Upper lobe of left lung (tissue), 6 donors: ENCODE measurements around the gene DSCAM. TPM values are rescaled to one million over a fixed set of nuclear protein-coding genes. Genes with fewer than 3 reads are reported as not detected.

Source experiments
- ATAC-seq, 2 donors: fragments of 200-7000 bp; cut with Tn5 transposase; one replicate each; pipeline ENCODE4 v1.9.1; 2022; ENCODE audit warnings: mild to moderate bottlenecking in 2 of 2, moderate library complexity in 2 of 2; ENCODE audit not compliant: low FRiP score in 2 of 2
- DNase-seq, 2 donors: peaks; one replicate each; pipeline ENCODE4 v3.0.0-alpha.2; 2019 to 2020
- H3K27ac ChIP-seq, 4 donors: fragments of 200-600 bp; sonication (generic); one replicate each; pipeline ENCODE4 v1.5.1; 2016 to 2019
- H3K27me3 ChIP-seq, 4 donors: fragments of 200-600 bp; sonication (generic); one replicate each; pipeline ENCODE4 v1.5.1; 2017 to 2019
- H3K36me3 ChIP-seq, 4 donors: fragments of 200-600 bp; sonication (generic); one replicate each; pipeline ENCODE4 v1.5.1; 2016 to 2019
- H3K4me1 ChIP-seq, 4 donors: fragments of 200-600 bp; sonication (generic); one replicate each; pipeline ENCODE4 v1.5.1; 2018 to 2019
- H3K4me3 ChIP-seq, 4 donors: fragments of 200-600 bp; sonication (generic); one replicate each; pipeline ENCODE4 v1.5.1; 2017 to 2019; ENCODE audit warnings: mild to moderate bottlenecking in 2 of 4, moderate library complexity in 1 of 4
- H3K9me3 ChIP-seq, 4 donors: fragments of 200-600 bp; sonication (generic); one replicate each; pipeline ENCODE4 v1.5.1; 2018 to 2019
- CTCF ChIP-seq, 6 experiments: fragments of 450-650 bp in 4 of 6; fragments of 200-600 bp in 2 of 6; sonication (generic) in 2 of 6; IDR thresholded peaks; one replicate each; pipeline ENCODE4 v1.5.1; 2016 to 2019; ENCODE audit warnings: antibody characterized with exemption in 6 of 6
- EP300 ChIP-seq, 4 donors: sonication (generic); formaldehyde crosslinking; IDR thresholded peaks; one replicate each; pipeline ENCODE4 v1.5.1; 2017; ENCODE audit warnings: antibody characterized with exemption in 4 of 4, control low read depth in 2 of 4
- POLR2A ChIP-seq, 4 donors: fragments of 450-650 bp; IDR thresholded peaks; one replicate each; pipeline ENCODE4 v1.5.1; 2016 to 2017; ENCODE audit warnings: antibody characterized with exemption in 4 of 4, mild to moderate bottlenecking in 2 of 4
- POLR2AphosphoS5 ChIP-seq, 2 donors: sonication (generic); formaldehyde crosslinking; IDR thresholded peaks; one replicate each; pipeline ENCODE4 v1.5.1; 2017; ENCODE audit warnings: antibody characterized with exemption in 2 of 2
- WGBS, 2 donors: methylation state at CpG; one replicate each; pipeline ENCODE4 v1.1.5; 2017 to 2018; 5-methylcytosine and 5-hydroxymethylcytosine counted together
- total RNA-seq, 6 donors: library from RNA; depleted of rRNA in 4 of 6; stranded (reverse); fragments of >200 nt in 4 of 6; gene quantifications; one replicate each; pipeline versions ENCODE4 v1.1.0 to v1.2.1, GENCODE V29; 2016 to 2021
- donor health status: DM: no; HTN: no; CAD: no; lungs with moderate emphysema.
- donor health status: DM: no; HTN: yes; CAD: no; lungs with severe emphysema.

Gene DSCAM
- total RNA-seq, 6 donors from 2014 or later = under 0.01 to 0.61 (median 0.26) TPM; not detected in 1

GRCh38 chr21:39972471-39972870 lies 874.5 kb downstream of the DSCAM start:
- Histone ChIP-seq H3K27me3 (no peaks in the 10 kb centered on the region), H3K4me1 (no peaks in the 10 kb centered on the region), H3K4me3 (no peak overlapping the region), H3K9me3 (no peaks in the 10 kb centered on the region), H3K36me3 (no peaks in the 10 kb centered on the region), H3K27ac (no peak overlapping the region)
- no peak for DNase-seq
- TF ChIP-seq POLR2AphosphoS5 (IDR thresholded peaks at IDR 0.05) (no peak), EP300 (IDR thresholded peaks at IDR 0.05) (no peak), CTCF (IDR thresholded peaks at IDR 0.05) (no peak), POLR2A (IDR thresholded peaks at IDR 0.05) (no peak)
- whole genome bisulfite sequencing, 2 donors = 51 to 59% methylated on average over 4 of the region's 4 CpGs
- no peak for ATAC-seq

- H3K27me3 ChIP-seq = no peaks in the 10 kb centered on the region
- no peaks in the 10 kb centered on the region for H3K36me3 ChIP-seq
- DNase-seq (no peak), ATAC-seq (no peak)
- WGBS, 2 donors = 23 to 25% methylated on average over 2 of the region's 2 CpGs
- H3K4me1 ChIP-seq = no peaks in the 10 kb centered on the region
- TF ChIP-seq POLR2AphosphoS5 (IDR thresholded peaks at IDR 0.05) (no peak), EP300 (IDR thresholded peaks at IDR 0.05) (no peak)
- no peak overlapping the region for H3K4me3 ChIP-seq
- H3K27ac ChIP-seq = no peak overlapping the region
- no peaks in the 10 kb centered on the region for H3K9me3 ChIP-seq
Measured at GRCh38 chr21:39971956-39972355, 875.0 kb downstream of the DSCAM start.

GRCh38 chr21:39969691-39970364 lies 877.1 kb downstream of the DSCAM start:
- no peak for ATAC-seq
- TF ChIP-seq POLR2A (IDR thresholded peaks at IDR 0.05) (no peak), CTCF (IDR thresholded peaks at IDR 0.05) (no peak), EP300 (IDR thresholded peaks at IDR 0.05) (no peak), POLR2AphosphoS5 (IDR thresholded peaks at IDR 0.05) (no peak)

GRCh38 chr21:39968010-39968409 lies 878.9 kb downstream of the DSCAM start:
- Histone ChIP-seq H3K9me3 (no peaks in the 10 kb centered on the region), H3K36me3 (no peaks in the 10 kb centered on the region), H3K4me1 (no peaks in the 10 kb centered on the region), H3K27ac (no peak overlapping the region), H3K27me3 (no peaks in the 10 kb centered on the region), H3K4me3 (no peak overlapping the region)
- ATAC-seq = no peak
- WGBS, 2 donors = 92 to 100% methylated on average over 2 of the region's 2 CpGs
- no peak for DNase-seq
- TF ChIP-seq EP300 (IDR thresholded peaks at IDR 0.05) (no peak), CTCF (IDR thresholded peaks at IDR 0.05) (no peak), POLR2A (IDR thresholded peaks at IDR 0.05) (no peak), POLR2AphosphoS5 (IDR thresholded peaks at IDR 0.05) (no peak)

More at GRCh38 chr21:39969691-39970364, 877.1 kb downstream of the DSCAM start:
- no peak overlapping the region for H3K27ac ChIP-seq
- H3K4me3 ChIP-seq = no peak overlapping the region
- H3K27me3 ChIP-seq = no peaks in the 10 kb centered on the region
- DNase-seq = no peak
- no peaks in the 10 kb centered on the region for H3K36me3 ChIP-seq
- 80 to 82% methylated on average over 8 of the region's 8 CpGs for WGBS, 2 donors
- no peaks in the 10 kb centered on the region for H3K9me3 ChIP-seq
- H3K4me1 ChIP-seq = no peaks in the 10 kb centered on the region

GRCh38 chr21:39966786-39967185 lies 880.2 kb downstream of the DSCAM start:
- no peaks in the 10 kb centered on the region for H3K27me3 ChIP-seq
- H3K27ac ChIP-seq = no peak overlapping the region
- no peaks in the 10 kb centered on the region for H3K4me1 ChIP-seq
- TF ChIP-seq POLR2A (IDR thresholded peaks at IDR 0.05) = no peak
- TF ChIP-seq CTCF (IDR thresholded peaks at IDR 0.05) = no peak
- TF ChIP-seq EP300 (IDR thresholded peaks at IDR 0.05) = no peak
- no peak for TF ChIP-seq POLR2AphosphoS5 (IDR thresholded peaks at IDR 0.05)
- no peak for DNase-seq
- H3K36me3 ChIP-seq = no peaks in the 10 kb centered on the region
- no peak overlapping the region for H3K4me3 ChIP-seq
- no peaks in the 10 kb centered on the region for H3K9me3 ChIP-seq
- ATAC-seq = no peak
- WGBS, 2 donors = 77 to 90% methylated on average over 3 of the region's 3 CpGs
